ENCODE results near the gene IST1.

Gene IST1

DNA sequence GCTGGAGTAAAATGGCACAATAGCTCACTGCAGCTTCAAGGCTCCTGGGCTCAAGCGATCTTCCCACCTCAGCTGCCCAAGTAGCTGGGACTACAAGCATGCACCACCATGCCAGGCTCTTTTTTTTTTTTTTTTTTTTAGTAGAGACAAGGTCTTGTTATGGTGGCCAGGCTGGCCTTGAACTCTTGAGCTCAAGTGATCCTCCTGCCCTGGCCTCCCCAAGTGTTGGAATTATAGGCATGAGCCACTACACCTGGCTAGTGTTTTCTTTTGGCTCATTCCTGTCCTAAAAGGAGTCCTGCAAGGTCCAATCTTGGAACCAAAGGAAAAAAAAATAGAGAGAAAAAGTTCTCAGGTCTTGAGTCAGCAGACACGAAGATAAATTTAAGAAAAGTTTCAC lies 74.0 kb downstream of the IST1 start:
- DNase-seq, result no peak

- no peak for DNase-seq
These were observed 76.2 kb downstream of the IST1 start for GRCh38 chr16:71971571-71971970.

- DNase-seq, result no peak
These were observed 77.0 kb downstream of the IST1 start for GRCh38 chr16:71972356-71972755.

DNA sequence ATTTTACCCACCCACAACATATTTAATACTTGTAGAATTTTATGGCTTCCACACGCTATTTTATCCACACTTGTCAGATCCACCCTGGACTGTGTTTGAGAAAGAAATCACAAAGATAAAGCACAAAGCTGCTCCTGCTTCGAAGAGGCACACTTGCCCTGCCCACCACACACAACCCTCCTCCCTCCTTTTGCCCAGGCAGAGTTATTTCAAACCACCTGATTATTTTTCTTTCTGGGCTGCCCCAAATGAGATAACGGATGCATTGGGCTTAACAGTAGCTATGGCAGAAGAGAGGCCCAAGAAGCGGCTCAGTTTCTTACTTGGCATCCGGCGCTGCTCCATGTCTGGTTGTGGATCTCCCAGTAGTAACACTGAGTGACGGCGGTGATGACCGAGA lies 77.7 kb downstream of the IST1 start:
- DNase-seq, result no peak

- DNase-seq, result no peak
These were observed 78.9 kb downstream of the IST1 start for GRCh38 chr16:71974068-71974818.
